H1 (cell line): Measurements from ENCODE around the gene CDADC1. TPM values are rescaled to one million over a fixed set of nuclear protein-coding genes. Genes with fewer than 3 reads are reported as not detected.

ENCODE experiments used
- FOSL1 ChIP-seq: IDR thresholded peaks from 2 replicates; pipeline ENCODE4 v1.6.1; 2011; ENCODE audit warnings: mild to moderate bottlenecking, low read depth, low read length, moderate library complexity; ENCODE audit not compliant: insufficient read depth
- PHF8 ChIP-seq: fragments of 200-600 bp; sonication (generic); conservative IDR thresholded peaks from 2 replicates; pipeline ENCODE4 v1.7.1; 2012; ENCODE audit warnings: low read depth, mild to moderate bottlenecking, inconsistent platforms, low read length, moderate library complexity
- polyA plus RNA-seq, 7 experiments: library from polyadenylated mRNA; depleted of rRNA in 3 of 7; stranded (reverse) in 5 of 7; unstranded in 2 of 7; fragments of >200 nt in 5 of 7; fragments of 200-250 nt in 2 of 7; gene quantifications; 1 replicate in 5 of 7; 2 replicates in 1 of 7; 4 replicates in 1 of 7; pipeline versions ENCODE4 v1.2.1 to v1.2.3, GENCODE V29; 2011 to 2013; ENCODE audit warnings: missing spikeins in 2 of 7, mixed read lengths in 2 of 7
- total RNA-seq: library from RNA; stranded (reverse); fragmentation: NEBNext Ultra II Directional; extraction: Animal tissue kit (Norgen Biotek cat#: 25700); gene quantifications from 2 replicates; pipeline ENCODE4 v1.2.1, GENCODE V29; 2021

Gene CDADC1
- total and polyA plus RNA-seq, 2 of the 8 experiments (the other 6 are each of a cell fraction or from before 2014, with no cell fraction given) = 0.98 to 2.7 TPM

- TF ChIP-seq FOSL1 (no peak), PHF8 (no peak)
Measured at GRCh38 chr13:49341941-49342340, 94.2 kb downstream of the CDADC1 start (continued).
